Measurements from ENCODE around the gene XPO5. TPM values are rescaled to one million over a fixed set of nuclear protein-coding genes. Genes with fewer than 3 reads are reported as not detected.
A peak's percentile ranks its signal among the peaks of the same experiment; 100 is the strongest.

Gene XPO5
- polyA plus RNA-seq, 1 donor (not counting 4 experiments of a cell fraction or from before 2014, with no cell fraction given) = 49.9 TPM

DNA sequence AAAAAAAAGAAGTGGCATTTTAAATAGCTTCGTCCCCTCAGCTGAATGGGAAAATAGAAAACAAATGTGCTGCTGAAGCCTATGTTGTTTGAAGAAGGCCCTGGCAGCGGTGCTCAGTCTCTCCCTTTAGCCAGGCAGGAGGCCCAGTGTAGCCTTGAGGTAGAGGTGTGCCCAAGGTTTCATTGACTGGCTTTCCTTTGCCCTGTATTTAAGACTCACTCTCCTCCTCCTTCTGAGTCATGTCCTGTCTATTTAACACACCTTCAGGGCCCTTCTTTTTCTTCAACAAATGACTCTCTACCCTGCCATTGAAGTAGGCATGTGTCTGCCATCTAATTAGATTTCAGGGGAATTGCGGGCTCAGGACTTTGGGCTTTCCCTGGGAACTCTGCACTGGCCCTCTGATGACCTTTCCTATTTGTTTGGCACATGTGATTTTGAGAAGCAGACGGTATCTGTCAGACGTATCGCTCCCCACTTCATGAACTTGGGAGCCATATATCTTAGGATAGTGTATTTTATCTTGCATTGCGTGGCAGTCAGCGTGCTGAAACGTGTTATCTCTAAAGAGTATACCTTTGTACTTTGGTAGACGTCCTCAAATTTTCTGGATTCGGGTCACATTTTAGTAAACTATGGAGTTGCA is 94.1 kb downstream of the XPO5 start:
- Histone ChIP-seq H3K9ac (ENCODE audit: control insufficient read depth, extremely low read depth, insufficient read depth, low read length) (peak overlapping the region; percentile 23), H3K4me3 (ENCODE audit: control insufficient read depth in 2 of 3, extremely low read depth in 1 of 3, insufficient read depth in 2 of 3, low read depth in 1 of 3, low read length in 3 of 3) (peak overlapping the region in 2 of 3 experiments; percentile 25 to 28), H3K36me3 (ENCODE audit: control insufficient read depth in 2 of 2, extremely low read depth in 1 of 2, insufficient read depth in 2 of 2, low read length in 2 of 2) (peaks cover 5 to 7% of the 10 kb centered on the region in 2 experiments), H3K27me3 (ENCODE audit: control insufficient read depth, extremely low read depth, insufficient read depth, low read length) (no peaks in the 10 kb centered on the region), H3K9me1 (ENCODE audit: control insufficient read depth, extremely low read depth, insufficient read depth, low read length) (no peaks in the 10 kb centered on the region), H4K20me1 (ENCODE audit: control insufficient read depth, extremely low read depth, insufficient read depth, low read length) (no peaks in the 10 kb centered on the region), H3K9me3 (ENCODE audit: control insufficient read depth, low read depth, low read length) (no peaks in the 10 kb centered on the region), H3K27ac (ENCODE audit: control insufficient read depth, insufficient read depth, low read length) (peak overlapping the region; percentile 76), H3K79me2 (ENCODE audit: control insufficient read depth, insufficient read depth, low read length) (peaks cover 55% of the 10 kb centered on the region), H3K4me2 (ENCODE audit: control insufficient read depth, extremely low read depth, insufficient read depth, low read depth, low read length) (peak overlapping the region; percentile 74), H2AFZ (ENCODE audit: control insufficient read depth, low read length) (peak overlapping the region; percentile 29), H3K4me1 (ENCODE audit: control insufficient read depth, extremely low read depth, insufficient read depth, low read length) (peaks cover 54% of the 10 kb centered on the region)
- TF ChIP-seq, protein P1, sequence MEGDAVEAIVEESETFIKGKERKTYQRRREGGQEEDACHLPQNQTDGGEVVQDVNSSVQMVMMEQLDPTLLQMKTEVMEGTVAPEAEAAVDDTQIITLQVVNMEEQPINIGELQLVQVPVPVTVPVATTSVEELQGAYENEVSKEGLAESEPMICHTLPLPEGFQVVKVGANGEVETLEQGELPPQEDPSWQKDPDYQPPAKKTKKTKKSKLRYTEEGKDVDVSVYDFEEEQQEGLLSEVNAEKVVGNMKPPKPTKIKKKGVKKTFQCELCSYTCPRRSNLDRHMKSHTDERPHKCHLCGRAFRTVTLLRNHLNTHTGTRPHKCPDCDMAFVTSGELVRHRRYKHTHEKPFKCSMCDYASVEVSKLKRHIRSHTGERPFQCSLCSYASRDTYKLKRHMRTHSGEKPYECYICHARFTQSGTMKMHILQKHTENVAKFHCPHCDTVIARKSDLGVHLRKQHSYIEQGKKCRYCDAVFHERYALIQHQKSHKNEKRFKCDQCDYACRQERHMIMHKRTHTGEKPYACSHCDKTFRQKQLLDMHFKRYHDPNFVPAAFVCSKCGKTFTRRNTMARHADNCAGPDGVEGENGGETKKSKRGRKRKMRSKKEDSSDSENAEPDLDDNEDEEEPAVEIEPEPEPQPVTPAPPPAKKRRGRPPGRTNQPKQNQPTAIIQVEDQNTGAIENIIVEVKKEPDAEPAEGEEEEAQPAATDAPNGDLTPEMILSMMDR (optimal IDR thresholded peaks at IDR 0.05 in 1 of 3, IDR thresholded peaks at IDR 0.05 in 1 of 3, conservative IDR thresholded peaks at IDR 0.05 in 1 of 3; ENCODE audit: extremely low read depth in 1 of 3, insufficient read depth in 2 of 3, low read length in 3 of 3) = no peak
- no peak for TF ChIP-seq EZH2 (IDR thresholded peaks at IDR 0.05; ENCODE audit: low read length)
- DNase-seq (ENCODE audit: low read depth, low spot score) = peak; percentile 81
- FAIRE-seq = peak; percentile 89
- dilution Hi-C loops (cut with MboI; ENCODE audit: extremely low pct_ligation_motif_present, low sequenced_read_pairs) = no loop called here

DNA sequence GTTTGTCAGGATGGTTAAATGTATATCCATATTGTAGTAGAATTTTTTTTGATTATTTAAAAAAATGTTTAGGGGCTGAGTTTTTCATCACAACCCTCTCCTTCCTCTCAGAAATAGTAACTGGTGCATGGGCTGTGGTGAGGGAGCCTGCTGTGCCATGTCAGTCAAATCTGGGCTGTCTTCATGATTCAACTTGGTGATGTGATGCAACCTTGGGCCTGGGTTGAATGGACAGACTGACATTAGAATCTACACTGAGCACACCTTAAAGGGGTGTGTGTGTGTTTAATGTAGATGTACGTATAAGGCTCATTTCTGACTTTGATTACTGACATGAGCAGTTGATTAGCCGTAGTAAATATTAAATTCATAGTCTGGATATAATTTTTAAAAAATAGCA is 94.8 kb downstream of the XPO5 start:
- H2AFZ ChIP-seq (ENCODE audit: control insufficient read depth, low read length) = no peak overlapping the region
- peak overlapping the region; percentile 23 for H3K9ac ChIP-seq (ENCODE audit: control insufficient read depth, extremely low read depth, insufficient read depth, low read length)
- dilution Hi-C loops (cut with MboI; ENCODE audit: extremely low pct_ligation_motif_present, low sequenced_read_pairs) = no loop called here
- peaks cover 53% of the 10 kb centered on the region for H3K79me2 ChIP-seq (ENCODE audit: control insufficient read depth, insufficient read depth, low read length)
- peaks cover 54% of the 10 kb centered on the region for H3K4me1 ChIP-seq (ENCODE audit: control insufficient read depth, extremely low read depth, insufficient read depth, low read length)
- no peaks in the 10 kb centered on the region for H4K20me1 ChIP-seq (ENCODE audit: control insufficient read depth, extremely low read depth, insufficient read depth, low read length)
- DNase-seq (ENCODE audit: low read depth, low spot score) (no peak), FAIRE-seq (peak; percentile 79)
- peaks cover 5% of the 10 kb centered on the region in 2 experiments for H3K36me3 ChIP-seq (ENCODE audit: control insufficient read depth in 2 of 2, extremely low read depth in 1 of 2, insufficient read depth in 2 of 2, low read length in 2 of 2)
- H3K9me1 ChIP-seq (ENCODE audit: control insufficient read depth, extremely low read depth, insufficient read depth, low read length) = no peaks in the 10 kb centered on the region
- peak overlapping the region; percentile 74 for H3K4me2 ChIP-seq (ENCODE audit: control insufficient read depth, extremely low read depth, insufficient read depth, low read depth, low read length)
- TF ChIP-seq, protein P1 (optimal IDR thresholded peaks at IDR 0.05 in 1 of 3, IDR thresholded peaks at IDR 0.05 in 1 of 3, conservative IDR thresholded peaks at IDR 0.05 in 1 of 3; ENCODE audit: extremely low read depth in 1 of 3, insufficient read depth in 2 of 3, low read length in 3 of 3) = no peak
- TF ChIP-seq EZH2 (IDR thresholded peaks at IDR 0.05; ENCODE audit: low read length) = no peak
- no peak overlapping the region for H3K4me3 ChIP-seq (ENCODE audit: control insufficient read depth in 2 of 3, extremely low read depth in 1 of 3, insufficient read depth in 2 of 3, low read depth in 1 of 3, low read length in 3 of 3)
- H3K27ac ChIP-seq (ENCODE audit: control insufficient read depth, insufficient read depth, low read length) = peak overlapping the region; percentile 76
- no peaks in the 10 kb centered on the region for H3K27me3 ChIP-seq (ENCODE audit: control insufficient read depth, extremely low read depth, insufficient read depth, low read length)
- no peaks in the 10 kb centered on the region for H3K9me3 ChIP-seq (ENCODE audit: control insufficient read depth, low read depth, low read length)
